HS-5 (cell line): ENCODE data around the gene C3orf22.

ENCODE experiments used
- DNase-seq: peaks from one replicate; pipeline ENCODE4 v3.0.0-alpha.2; 2012; ENCODE audit warnings: low read depth

C3orf22 gene

GRCh38 chr3:126527006-126527405 lies 31.7 kb downstream of the C3orf22 start:
- no peak for DNase-seq

DNA sequence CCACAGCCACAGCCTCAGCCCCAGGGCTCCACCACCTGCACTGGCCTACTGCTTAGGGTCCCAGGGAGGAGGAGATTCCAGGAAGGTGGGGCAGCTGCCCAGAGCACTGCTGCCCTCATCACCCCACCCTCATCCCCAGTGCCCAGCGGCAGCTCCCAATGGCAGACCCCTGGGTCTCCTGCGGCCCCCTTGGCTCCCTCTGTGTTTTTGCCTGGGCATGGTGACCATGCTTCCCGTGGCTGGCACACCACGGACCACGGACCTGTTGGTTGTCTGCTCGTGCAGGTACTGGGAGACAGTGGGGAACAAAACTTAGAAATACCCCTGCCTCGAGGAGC lies 32.1 kb downstream of the C3orf22 start:
- no peak for DNase-seq

- no peak for DNase-seq
These were observed 32.7 kb downstream of the C3orf22 start for GRCh38 chr3:126525853-126526667.

- DNase-seq, result no peak
These were observed 33.5 kb downstream of the C3orf22 start for GRCh38 chr3:126525091-126525852.

DNA sequence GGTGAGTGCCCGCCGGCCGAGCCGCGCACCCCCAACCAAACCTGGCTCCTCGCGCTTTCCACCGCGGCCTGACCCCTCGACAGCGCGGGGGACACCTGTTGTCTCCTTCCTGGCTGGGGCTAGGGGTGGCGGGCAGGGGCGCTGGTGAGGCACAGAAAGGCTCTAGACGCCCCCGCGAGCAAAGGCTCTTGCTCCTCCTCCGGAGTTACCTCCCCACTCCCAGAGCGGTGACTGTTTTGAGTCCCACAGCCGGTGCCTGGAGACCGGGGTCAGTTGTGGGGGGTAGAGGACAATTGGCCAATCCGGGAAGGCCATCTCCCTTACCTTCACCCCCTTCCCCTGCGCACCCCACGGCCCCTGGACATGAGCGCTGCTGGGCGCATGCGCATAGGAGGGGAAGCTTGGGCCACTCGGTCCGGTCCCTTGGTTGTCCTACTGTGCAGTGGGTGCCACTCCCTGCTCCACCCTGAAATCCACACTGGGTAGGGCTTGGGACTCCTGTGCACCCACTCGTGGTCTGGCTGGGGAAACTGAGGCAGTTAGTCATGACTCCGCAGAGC lies 34.2 kb downstream of the C3orf22 start:
- no peak for DNase-seq

DNA sequence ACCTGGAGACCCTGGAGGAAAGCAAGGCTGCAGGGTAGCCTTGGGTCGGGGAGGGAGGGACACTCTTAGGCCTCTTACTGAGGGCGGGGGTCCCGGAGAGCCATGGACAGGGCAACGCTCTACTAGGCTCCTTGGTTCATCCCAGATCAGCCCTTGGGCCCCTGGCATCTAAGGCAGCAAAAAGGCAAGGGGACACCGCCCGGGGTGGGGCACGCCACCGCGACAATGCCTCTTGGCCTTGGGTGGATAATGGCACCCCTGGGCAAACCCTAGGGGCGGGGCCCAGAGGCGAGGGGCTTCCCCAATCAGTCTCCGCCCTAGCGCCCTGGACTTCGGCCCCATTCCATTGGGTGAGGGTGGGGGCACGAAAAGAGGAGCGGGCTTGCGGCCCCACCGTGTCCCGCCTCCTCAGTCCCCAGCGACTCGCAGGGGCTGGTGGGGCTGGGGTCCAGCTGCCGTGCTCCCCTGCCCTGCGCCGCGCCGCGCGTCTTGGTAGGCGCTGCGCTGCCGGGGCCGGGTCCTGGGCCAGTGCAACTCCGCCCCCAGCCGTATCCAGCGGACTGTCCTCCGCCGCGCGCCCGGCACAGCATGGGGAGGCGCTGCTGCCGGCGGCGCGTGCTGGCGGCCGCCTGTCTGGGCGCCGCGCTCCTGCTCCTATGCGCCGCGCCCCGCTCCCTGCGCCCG lies 34.8 kb downstream of the C3orf22 start, which contains the start of gene CHST13:
CHST13 (plus strand) TSS at position 411 of the 684 bp plus-strand sequence; CDS start at position 589, 178 bp downstream.
- no peak for DNase-seq

DNA sequence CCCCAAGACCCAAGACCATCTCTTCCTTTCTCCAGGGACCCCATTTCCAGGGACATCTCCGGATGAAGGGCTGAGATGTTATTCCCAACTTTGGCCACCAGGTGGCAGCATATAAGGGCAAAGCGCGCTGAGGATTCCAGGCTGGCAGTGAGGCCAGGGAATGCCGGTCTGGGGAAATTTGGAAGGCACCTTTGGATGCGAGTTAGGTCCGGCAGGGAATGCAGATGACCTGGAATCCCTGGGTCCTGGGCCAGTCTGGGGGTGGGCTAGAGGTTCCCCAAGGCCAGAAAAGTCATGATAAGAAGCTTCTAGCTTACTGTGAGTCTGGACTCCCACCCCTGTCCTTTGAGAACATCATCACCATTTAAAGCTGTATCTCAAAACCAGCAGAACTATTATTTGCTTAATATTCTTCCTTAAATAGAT lies 36.4 kb downstream of the C3orf22 start:
- no peak for DNase-seq

GRCh38 chr3:126521122-126521891 lies 37.4 kb downstream of the C3orf22 start:
- no peak for DNase-seq

- DNase-seq, result no peak
These were observed 39.0 kb downstream of the C3orf22 start for GRCh38 chr3:126519506-126520455.

DNA sequence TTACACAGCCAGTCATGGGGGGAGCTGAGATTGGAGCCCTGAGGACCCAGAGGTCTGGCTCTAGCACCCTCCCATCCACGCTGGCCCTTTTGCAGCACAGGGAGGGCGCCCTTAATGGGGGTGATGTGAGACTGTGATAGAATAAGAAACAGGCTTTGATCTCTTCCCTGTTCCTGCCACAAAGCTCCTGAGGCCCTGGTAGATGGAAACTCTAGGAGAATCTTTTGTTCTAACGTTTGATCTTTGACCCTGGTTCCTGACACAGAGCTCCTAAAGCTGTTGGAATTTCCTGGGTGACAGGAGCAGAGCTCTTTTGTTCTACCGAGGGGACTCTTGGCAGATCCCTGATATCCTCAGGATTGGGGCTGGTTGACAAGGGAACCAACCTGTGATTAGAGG lies 40.0 kb downstream of the C3orf22 start:
- DNase-seq, result no peak

GRCh38 chr3:126517986-126518778 lies 40.5 kb downstream of the C3orf22 start:
- no peak for DNase-seq

- DNase-seq, result no peak
These were observed 41.3 kb downstream of the C3orf22 start, which contains the start of gene UROC1 for GRCh38 chr3:126517291-126517951. Gene UROC1, minus strand, starts transcription at chr3:126517773. Its CDS starts 54 bp downstream, at chr3:126517719.

GRCh38 chr3:126516936-126517290 lies 41.8 kb downstream of the C3orf22 start:
- no peak for DNase-seq

- DNase-seq, result no peak
These were observed 42.4 kb downstream of the C3orf22 start for GRCh38 chr3:126516152-126516935.

DNA sequence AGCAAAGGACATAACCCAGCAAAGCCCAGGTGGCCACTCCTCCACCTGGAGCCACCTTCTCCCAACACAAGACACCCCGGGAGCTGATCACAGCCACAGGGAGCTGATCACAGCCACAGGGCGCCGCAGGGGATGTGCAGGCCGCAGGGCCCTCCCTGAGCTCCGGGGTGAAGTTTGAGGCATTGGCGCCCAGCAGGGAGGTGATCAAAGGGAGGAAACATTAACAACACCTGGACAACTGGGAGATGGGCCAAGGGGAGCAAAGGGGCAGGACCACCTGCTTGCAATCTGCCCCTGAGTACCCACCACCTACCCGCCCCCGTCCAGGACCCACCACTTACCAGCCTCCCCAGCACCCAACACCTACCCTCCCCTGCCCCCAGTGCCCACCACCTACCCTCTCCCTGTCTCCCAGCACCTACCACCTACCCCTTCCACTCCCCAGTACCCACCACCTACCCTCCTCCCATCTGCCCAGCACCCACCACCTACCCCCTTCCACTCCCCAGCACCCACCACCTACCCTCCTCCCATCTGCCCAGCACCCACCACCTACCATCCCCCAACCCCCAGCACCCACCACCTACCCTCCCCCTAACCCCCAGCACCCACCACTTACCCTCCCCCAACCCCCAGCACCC lies 43.5 kb downstream of the C3orf22 start:
- DNase-seq, result no peak

- DNase-seq, result no peak
These were observed 44.6 kb downstream of the C3orf22 start for GRCh38 chr3:126514161-126514560.

GRCh38 chr3:126512916-126513650 lies 45.6 kb downstream of the C3orf22 start:
- no peak for DNase-seq
